HG02610 (cell line): Measurements from ENCODE around the gene CENPU.
"Not testable (repeated sequence)": the region's sequence is repeated elsewhere in the genome, so short reads cannot be mapped to it uniquely, and the experiment has no call there.

Source experiments
- ATAC-seq: cut with Tn5 transposase; IDR thresholded peaks from one replicate; pipeline ENCODE4 v1.9.1; 2021; ENCODE audit warnings: mild to moderate bottlenecking, moderate library complexity; ENCODE audit not compliant: unreplicated experiment

Gene CENPU

GRCh38 chr4:184752496-184753275 lies 18.8 kb upstream of the CENPU start:
- ATAC-seq = no peak

- no peak for ATAC-seq
These were observed 17.7 kb upstream of the CENPU start for GRCh38 chr4:184751585-184751956.

GRCh38 chr4:184750926-184751584 lies 17.2 kb upstream of the CENPU start:
- no peak for ATAC-seq

DNA sequence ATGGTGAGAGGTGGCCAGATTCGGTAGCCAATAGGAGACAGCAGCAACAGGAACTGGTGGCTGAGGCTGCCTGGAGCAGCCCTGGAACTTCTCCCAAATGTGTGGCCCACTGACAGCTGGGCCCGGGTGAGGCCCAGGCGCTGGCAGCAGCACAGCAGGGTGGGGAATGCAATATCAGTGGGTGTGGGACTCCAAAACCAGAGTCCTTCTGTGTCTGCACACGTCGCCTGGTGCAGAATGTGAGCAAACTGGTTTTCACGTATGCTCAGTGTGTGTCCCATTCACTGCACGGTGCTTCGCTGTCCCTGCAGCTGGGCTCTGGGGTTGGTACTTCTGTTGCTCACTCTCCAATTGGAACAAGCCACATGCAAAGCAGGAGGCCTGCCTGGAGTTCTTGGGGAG lies 14.4 kb upstream of the CENPU start:
- ATAC-seq = no peak

DNA sequence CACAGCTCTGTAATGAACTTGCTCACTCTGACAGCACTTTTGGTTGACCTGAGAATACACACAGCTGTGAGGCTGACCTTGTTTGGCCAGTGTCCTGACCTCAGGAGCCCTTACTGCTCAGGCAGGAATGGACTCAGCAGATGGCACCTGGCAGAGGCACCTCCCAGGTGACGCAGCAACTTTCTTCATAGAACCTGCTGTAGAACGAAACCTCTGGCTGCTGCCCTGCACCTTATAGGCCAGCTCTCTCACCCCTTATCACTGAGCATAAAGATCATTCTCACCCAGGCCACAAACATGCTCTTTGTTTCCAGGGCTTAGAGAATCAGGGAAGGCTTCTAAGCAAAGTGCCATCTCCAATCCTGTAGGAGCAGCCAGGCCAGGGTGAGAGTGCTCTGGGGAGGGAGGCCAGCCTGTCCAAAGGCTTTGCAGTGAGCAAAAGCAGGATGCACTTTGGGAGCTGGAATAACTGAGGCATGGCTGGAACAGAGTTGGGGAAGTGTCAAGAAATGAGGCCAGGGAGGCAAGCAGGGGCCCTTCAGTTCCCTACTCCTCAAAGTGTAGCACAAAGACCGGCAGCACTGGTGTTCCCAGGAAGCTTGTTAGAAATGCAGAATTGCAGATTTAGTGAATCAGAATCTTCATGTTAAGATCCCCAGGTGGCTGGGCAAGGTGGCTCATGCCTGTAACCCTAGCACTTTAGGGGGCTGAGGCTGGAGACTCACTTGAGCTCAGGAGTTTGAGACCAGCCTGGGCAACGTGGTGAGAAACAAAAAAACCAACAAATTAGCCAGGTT lies 13.3 kb upstream of the CENPU start:
- no peak for ATAC-seq

DNA sequence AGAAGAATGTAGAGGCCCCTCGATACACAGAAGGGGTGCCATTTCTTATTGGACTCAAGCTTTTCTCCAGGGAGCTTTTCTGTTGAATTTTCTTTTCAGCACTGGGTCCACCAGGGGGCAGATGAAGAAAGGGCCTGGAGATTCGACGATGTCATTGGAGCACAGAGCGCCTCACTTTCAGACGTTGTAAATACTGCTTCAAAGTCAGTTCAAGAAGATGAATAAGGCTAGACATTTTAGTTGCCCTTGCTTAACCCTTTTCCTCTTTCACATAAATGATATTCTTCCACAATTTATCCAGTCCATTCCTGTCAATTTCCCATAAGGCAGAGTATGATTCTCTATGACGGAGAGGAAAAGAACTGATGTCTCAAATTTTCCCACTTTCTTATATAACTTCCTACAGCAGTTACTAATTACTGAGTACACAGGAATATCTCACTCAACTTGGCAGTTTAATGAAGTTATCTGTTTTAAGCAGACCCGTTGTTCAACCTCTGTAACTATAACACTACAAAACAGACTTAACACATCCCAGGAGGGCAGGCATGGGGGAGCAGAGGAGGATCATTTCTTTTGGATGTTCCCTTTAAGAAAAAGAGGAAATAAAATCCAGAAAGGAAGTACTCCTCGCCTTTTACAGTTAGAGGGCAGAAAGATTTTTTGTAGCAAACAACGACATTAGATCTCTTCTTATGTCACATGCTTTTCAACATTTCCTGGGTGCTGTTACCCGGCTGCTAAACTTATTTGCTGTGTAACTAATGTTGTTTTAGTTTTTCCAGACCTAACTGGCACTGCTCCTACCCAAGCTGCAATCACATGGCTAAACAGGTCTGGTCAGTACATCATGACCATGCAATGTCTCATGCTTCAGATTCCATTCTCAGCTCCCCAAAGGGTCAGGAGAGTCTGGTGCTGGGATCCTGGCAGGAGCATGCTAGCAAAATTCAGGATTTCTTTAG lies 12.2 kb upstream of the CENPU start:
- ATAC-seq = peak; percentile 76

- ATAC-seq = no peak
These were observed 10.3 kb upstream of the CENPU start for GRCh38 chr4:184744236-184744635.

DNA sequence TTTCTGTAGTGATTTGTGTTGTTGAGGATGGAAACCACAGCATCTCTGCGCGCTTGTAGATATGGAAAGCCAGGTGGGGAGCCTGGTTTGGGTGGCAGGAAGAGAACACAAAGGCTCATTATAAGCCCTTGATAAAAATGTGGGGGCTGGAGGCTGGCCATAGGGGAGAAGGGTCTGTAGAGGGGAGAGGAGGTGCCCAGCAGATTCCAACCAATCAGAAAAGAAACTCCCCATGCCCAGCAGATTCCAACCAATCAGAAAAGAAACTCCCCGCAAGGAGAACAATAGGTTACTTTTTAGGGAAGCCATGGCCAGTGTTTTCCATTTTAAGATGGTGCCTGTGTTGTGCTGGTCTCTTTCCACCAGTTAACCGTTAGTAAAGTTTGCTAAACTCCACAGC lies 9.8 kb upstream of the CENPU start:
- no peak for ATAC-seq

- not testable (repeated sequence) for ATAC-seq
These were observed 7.8 kb upstream of the CENPU start for GRCh38 chr4:184741651-184742050.

DNA sequence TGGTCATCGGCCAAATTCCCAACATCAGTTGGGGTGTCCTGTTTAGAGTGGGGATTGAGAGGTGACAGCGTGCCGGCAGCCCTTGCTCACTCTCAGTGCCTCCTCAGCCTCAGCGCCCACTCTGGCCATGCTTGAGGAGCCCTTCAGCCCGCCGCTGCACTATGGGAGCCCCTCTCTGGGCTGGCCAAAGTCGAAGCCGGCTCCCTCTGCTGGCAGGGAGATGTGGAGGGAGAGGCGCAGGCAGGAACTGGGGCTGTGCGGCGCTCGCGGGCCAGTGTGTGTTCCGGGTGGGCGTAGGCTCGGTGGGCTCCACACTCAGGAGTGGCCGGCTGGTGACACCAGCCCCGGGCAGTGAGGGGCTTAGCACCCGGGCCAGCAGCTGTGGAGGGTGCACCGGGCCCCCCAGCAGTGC lies 7.1 kb upstream of the CENPU start:
- ATAC-seq = no peak

- not testable (repeated sequence) for ATAC-seq
These were observed 5.7 kb upstream of the CENPU start for GRCh38 chr4:184739575-184739974.

DNA sequence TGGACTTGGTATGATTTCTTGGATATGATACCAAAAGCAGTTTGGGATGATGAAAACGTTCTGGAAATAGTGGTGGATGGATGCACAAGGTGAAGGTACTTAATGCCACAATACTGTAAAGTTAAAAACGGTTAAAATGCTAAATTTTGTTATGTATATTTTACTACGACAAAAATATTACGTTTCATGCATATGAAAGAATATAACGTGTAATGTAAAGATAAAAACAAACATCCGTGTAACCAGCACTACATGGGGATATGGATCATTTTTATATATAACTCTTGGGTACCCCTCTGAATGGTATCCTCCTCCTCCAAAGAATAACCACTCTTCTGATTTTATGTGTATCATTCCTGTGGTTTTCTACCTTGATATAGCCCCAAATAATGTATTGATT lies 862 bp upstream of the CENPU start:
- no peak for ATAC-seq

GRCh38 chr4:184732126-184732525 lies 1.8 kb downstream of the CENPU start:
- no peak for ATAC-seq

DNA sequence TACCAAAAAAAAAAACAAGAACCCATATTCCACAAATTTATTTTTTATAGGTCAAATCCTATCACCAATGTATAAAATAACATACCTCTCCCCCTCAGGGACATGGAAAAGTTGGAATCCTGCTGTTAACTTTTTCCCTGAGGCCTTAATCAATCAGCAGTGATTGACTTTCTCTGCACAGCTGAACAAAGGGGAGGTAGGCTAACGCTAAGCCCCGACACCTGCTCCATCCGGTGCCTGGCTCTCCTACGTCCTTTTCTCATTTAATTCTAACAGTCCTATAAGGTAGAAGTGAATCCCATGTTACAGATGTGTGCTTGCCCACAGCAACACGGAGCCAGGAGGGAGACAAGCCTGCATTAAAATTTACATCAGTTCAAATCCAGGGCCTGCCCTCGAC lies 2.8 kb downstream of the CENPU start:
- ATAC-seq = no peak

DNA sequence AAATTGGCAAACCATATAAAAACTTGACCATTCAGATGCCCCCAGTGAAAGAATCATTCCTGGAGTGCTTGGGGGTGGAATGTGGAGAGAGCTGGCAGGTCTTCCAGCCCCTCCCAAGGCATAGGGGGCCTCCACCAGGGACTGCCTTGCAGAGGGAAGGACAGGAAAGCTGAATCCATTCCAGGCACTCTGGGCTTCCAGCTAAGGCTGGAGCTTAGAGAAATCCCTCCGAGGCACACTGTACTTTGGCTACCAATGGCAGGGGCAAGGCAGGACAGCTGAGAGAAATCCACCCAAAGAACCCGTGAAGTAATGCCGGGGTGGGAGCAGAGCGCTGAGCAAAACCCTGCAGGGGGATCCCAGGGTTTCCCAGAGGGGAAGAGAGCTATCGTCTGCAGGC lies 4.0 kb downstream of the CENPU start:
- ATAC-seq = no peak

DNA sequence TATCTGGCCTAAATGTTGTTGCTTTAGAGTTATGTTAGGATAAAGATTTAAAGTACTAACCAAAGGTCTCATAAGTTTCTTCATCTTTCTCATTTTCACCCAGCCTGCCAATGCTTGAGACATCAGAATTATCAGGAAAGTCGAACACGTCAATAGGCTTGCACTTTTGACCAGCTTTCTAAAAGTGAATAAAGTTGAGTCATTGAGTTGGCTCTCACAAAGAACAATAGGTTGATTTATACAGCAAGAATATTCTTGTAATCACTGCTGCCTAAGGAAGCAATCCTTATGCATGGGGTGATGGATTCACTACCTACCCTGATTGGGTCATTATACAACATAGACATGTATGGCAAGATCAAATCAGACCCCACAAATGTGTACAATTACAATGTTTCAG lies 5.0 kb downstream of the CENPU start:
- no peak for ATAC-seq

DNA sequence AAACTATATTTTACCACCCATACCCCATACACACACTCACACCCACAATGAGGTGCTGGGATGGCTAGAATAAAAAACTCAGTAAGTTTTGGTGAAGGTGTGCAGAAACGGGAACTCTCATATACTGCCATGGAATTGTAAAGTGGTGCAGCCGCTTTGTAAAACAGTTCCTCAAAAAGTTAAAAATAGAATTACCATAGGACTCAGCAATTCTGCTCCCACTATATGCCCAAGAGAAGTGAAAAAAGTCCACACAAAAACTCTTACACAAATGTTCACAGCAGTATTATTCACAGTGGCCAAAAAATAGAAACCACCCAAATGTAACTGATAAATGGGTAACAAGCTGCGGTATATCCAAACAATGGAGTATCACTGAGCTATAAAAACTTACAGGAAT lies 6.5 kb downstream of the CENPU start:
- ATAC-seq = no peak

DNA sequence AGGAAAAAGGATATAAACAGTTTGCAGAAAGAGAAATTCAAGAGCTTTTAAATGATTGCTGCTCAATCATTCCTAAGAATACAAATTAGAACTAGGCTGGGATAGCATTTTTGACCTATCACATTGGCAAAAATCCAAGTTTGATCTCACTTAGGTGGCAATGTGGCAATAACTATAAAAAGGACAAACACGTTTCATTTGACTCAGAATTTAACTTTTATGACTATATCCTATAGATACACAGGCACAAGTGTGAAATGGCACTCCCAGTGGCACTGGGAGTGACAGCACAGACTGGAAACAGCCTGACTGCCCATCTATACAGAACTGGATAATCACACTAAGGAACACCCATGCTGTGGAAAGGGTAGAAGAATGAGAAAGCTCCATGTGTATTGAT lies 11.1 kb downstream of the CENPU start:
- ATAC-seq = no peak

- no peak for ATAC-seq
These were observed 12.6 kb downstream of the CENPU start for GRCh38 chr4:184721254-184721653.

DNA sequence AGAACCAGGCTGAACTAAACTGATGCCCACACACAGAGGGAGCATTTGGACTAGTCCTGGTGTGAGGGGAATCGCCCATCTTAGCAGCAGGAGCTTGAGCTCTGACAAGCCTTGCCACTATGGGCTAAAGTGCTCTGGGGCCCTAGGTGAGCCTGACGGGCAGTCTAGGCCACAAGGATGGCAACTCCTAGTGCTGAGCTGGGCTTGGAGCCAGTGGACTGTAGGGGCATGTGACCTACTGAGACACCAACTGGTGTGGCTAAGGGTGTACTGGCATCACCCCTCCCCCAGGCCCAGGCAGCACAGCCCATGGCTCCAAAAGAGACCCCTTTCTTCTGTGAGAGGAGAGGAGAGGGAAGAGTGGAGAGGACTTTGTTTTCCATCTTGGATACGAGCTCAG lies 14.5 kb downstream of the CENPU start:
- no peak for ATAC-seq

DNA sequence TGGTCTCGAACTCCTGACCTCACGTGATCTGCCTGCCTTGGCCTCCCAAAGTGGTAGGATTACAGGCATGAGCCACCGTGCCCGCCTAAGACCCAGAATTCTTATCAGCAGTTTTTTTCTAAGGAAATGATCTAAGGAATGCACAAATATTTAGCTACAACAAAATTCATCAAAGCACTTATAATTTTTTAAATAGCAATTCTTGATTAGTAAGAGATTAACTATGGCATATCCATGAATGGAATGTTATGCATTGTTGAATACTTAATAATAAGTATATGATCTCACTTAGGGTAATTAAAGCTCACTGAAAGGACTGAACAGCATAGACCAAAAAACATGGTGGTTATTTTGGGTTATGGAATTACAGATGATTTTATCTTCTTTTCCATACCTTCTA lies 18.4 kb downstream of the CENPU start:
- no peak for ATAC-seq
